MCF 10A (cell line): ENCODE results near the gene MMP14. TPM values are rescaled to one million over a fixed set of nuclear protein-coding genes. Genes with fewer than 3 reads are reported as not detected.

Experiments
- BruUV-seq: library from RNA; stranded (reverse); fragments of 400-500 nt; replicated peaks from 2 replicates; lab custom pipeline; 2021; lab: Mats Ljungman, UMichigan
- CTCF ChIA-PET: fragments of 300-600 bp; sonication (Branson Sonifier 250); formaldehyde crosslinking; extraction: SDS; loops from one replicate; lab custom pipeline; 2021; ENCODE audit warnings: antibody characterized with exemption, inconsistent platforms; lab: Yijun Ruan, JAX
- POLR2A ChIA-PET: fragments of 300-600, 350-650 bp; sonication (Branson Sonifier 250); formaldehyde crosslinking; extraction: SDS; loops from one replicate; lab custom pipeline; 2020; ENCODE audit warnings: antibody characterized with exemption, inconsistent platforms; lab: Yijun Ruan, JAX
- DNase-seq: peaks from one replicate; pipeline ENCODE4 v3.0.0-alpha.2; 2018; ENCODE audit not compliant: unreplicated experiment
- H3K27ac Mint-ChIP-seq: one replicate; pipeline ENCODE4 v1.8.0; 2022; ENCODE audit warnings: mild to moderate bottlenecking, low read depth, mixed read lengths; ENCODE audit not compliant: unreplicated experiment
- H3K27me3 Mint-ChIP-seq: one replicate; pipeline ENCODE4 v1.8.0; 2022; ENCODE audit warnings: mixed read lengths; ENCODE audit not compliant: insufficient read depth, unreplicated experiment
- H3K36me3 Mint-ChIP-seq: one replicate; pipeline ENCODE4 v1.8.0; 2022; ENCODE audit warnings: mild to moderate bottlenecking, moderate library complexity, mixed read lengths; ENCODE audit not compliant: insufficient read depth, unreplicated experiment
- H3K4me1 Mint-ChIP-seq: one replicate; pipeline ENCODE4 v1.8.0; 2022; ENCODE audit warnings: mixed read lengths; ENCODE audit not compliant: insufficient read depth, unreplicated experiment
- H3K4me3 Mint-ChIP-seq: one replicate; pipeline ENCODE4 v1.8.0; 2022; ENCODE audit warnings: mild to moderate bottlenecking, moderate library complexity, mixed read lengths; ENCODE audit not compliant: unreplicated experiment
- H3K9me3 Mint-ChIP-seq: one replicate; pipeline ENCODE4 v1.8.0; 2022; ENCODE audit warnings: mixed read lengths; ENCODE audit not compliant: unreplicated experiment
- CTCF ChIP-seq: fragments of 200-600 bp; IDR thresholded peaks from one replicate; pipeline ENCODE4 v1.8.0; 2022; ENCODE audit warnings: antibody characterized with exemption, mild to moderate bottlenecking; ENCODE audit not compliant: unreplicated experiment
- intact Hi-C: fragments of 100-400 bp; cut with micrococcal nuclease; formaldehyde crosslinking; loops from 2 replicates; pipeline ENCODE4 v1.14.1; 2022
- total RNA-seq: library from RNA; stranded (reverse); gene quantifications from 2 replicates; pipeline ENCODE4 v1.2.3, GENCODE V29; 2022

Gene MMP14
- total RNA-seq, 1 experiment from 2014 or later, result 71.5 TPM

GRCh38 chr14:22877000-22877501, 40.7 kb downstream of the MMP14 start:
- BruUV-seq, result no TSS peak

GRCh38 chr14:22878271-22879246, 42.2 kb downstream of the MMP14 start:
- no peak for DNase-seq
- H3K4me1 Mint-ChIP-seq, result peaks cover 13% of the 10 kb centered on the region
- no TSS peak for BruUV-seq
- ChIA-PET POLR2A (interaction anchor here (0.6 to 1.6 kb wide), 2 partner anchors 10 to 409 kb away, joined by 3 read pairs; no protein-coding TSS in a partner anchor), CTCF (interaction anchor here (0.6 to 2.1 kb wide), 8 partner anchors 10 to 322 kb away, joined by 3 to 6 read pairs (median 4); no protein-coding TSS in a partner anchor)
- no peaks in the 10 kb centered on the region for H3K9me3 Mint-ChIP-seq
- H3K4me3 Mint-ChIP-seq, result no peak overlapping the region
- TF ChIP-seq CTCF, result no peak
- H3K36me3 Mint-ChIP-seq, result peaks cover 37% of the 10 kb centered on the region
- intact Hi-C loops, result no loop called here
- H3K27me3 Mint-ChIP-seq, result no peaks in the 10 kb centered on the region
- H3K27ac Mint-ChIP-seq, result no peak overlapping the region

More at GRCh38 chr14:22877000-22877501, 40.7 kb downstream of the MMP14 start:
- Mint-ChIP-seq H3K27ac (no peak overlapping the region), H3K9me3 (no peaks in the 10 kb centered on the region), H3K4me1 (peaks cover 18% of the 10 kb centered on the region), H3K4me3 (no peak overlapping the region), H3K36me3 (peaks cover 48% of the 10 kb centered on the region), H3K27me3 (no peaks in the 10 kb centered on the region)
- POLR2A ChIA-PET, result interaction anchor here (1.3 kb wide), 1 partner anchor 38 kb away, joined by 3 read pairs; no protein-coding TSS in a partner anchor
- no peak for DNase-seq
- CTCF ChIA-PET, result interaction anchor here (0.6 to 8.7 kb wide), 3 partner anchors 24 to 112 kb away, joined by 3 to 111 read pairs (median 6); no protein-coding TSS in a partner anchor
- no peak for TF ChIP-seq CTCF
- intact Hi-C loops, result no loop called here

- Mint-ChIP-seq H3K27ac (no peak overlapping the region), H3K4me1 (peaks cover 13% of the 10 kb centered on the region), H3K9me3 (no peaks in the 10 kb centered on the region), H3K36me3 (peaks cover 21% of the 10 kb centered on the region), H3K4me3 (no peak overlapping the region), H3K27me3 (no peaks in the 10 kb centered on the region)
- POLR2A ChIA-PET, result interaction anchor here (0.7 to 10.8 kb wide), 8 partner anchors 9 to 293 kb away, joined by 3 to 116 read pairs (median 6); partner anchors contain the start of genes DAD1, LRP10 and PRMT5
- CTCF ChIA-PET, result interaction anchor here (0.6 to 4.1 kb wide), 7 partner anchors 10 to 1608 kb away, joined by 3 to 54 read pairs (median 8); partner anchors contain the start of gene LRP10
- no peak for DNase-seq
- intact Hi-C loops, result no loop called here
- no peak for TF ChIP-seq CTCF
- no TSS peak for BruUV-seq
These were observed 45.7 kb downstream of the MMP14 start for GRCh38 chr14:22882064-22882463.
